NB4 (cell line): ENCODE measurements around the gene DLEC1.

Experiments
- MYC ChIP-seq: IDR thresholded peaks from 2 replicates; pipeline ENCODE4 v1.6.1; 2011; ENCODE audit warnings: low read depth, low read length
- POLR2A ChIP-seq: IDR thresholded peaks from 2 replicates; pipeline ENCODE4 v1.6.1; 2011; ENCODE audit warnings: mild to moderate bottlenecking; ENCODE audit not compliant: insufficient read length; ENCODE audit errors: extremely low read depth
- TF ChIP-seq, protein P1 (sequence below): IDR thresholded peaks from one replicate; pipeline ENCODE4 v1.5.1; 2012; ENCODE audit warnings: low read depth, low read length
- TF ChIP-seq, protein P2 (sequence below): IDR thresholded peaks from 2 replicates; pipeline ENCODE4 v1.6.1; 2011; ENCODE audit warnings: low read depth, low read length

DNA sequence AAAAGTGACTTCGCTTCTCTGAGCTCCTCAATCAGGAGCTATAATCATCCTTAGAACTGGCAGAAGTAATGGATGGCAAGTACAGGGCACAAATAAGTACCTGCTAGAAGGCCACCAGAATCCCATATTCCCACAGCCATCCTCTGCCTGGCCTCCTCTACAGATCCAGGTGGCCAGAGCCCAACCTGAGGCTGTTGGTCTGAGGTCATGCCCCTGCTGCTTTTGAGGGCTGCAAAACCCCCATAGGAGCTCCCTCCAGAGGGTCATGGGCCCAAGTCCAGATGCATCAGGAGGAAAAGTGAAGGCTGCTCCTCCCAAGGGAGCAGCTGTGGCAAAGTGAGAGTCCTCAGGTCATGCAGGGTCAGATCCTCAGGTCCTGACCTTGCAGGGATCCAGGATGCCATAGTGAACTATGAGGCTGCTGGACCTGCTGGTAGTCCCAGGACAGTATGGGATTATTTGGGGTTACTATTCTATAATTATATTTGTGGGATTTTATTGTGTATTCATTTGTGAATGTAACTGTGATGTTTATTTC is 6.6 kb upstream of the DLEC1 start:
- TF ChIP-seq, protein P1, sequence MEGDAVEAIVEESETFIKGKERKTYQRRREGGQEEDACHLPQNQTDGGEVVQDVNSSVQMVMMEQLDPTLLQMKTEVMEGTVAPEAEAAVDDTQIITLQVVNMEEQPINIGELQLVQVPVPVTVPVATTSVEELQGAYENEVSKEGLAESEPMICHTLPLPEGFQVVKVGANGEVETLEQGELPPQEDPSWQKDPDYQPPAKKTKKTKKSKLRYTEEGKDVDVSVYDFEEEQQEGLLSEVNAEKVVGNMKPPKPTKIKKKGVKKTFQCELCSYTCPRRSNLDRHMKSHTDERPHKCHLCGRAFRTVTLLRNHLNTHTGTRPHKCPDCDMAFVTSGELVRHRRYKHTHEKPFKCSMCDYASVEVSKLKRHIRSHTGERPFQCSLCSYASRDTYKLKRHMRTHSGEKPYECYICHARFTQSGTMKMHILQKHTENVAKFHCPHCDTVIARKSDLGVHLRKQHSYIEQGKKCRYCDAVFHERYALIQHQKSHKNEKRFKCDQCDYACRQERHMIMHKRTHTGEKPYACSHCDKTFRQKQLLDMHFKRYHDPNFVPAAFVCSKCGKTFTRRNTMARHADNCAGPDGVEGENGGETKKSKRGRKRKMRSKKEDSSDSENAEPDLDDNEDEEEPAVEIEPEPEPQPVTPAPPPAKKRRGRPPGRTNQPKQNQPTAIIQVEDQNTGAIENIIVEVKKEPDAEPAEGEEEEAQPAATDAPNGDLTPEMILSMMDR = no peak
- no peak for TF ChIP-seq MYC
- TF ChIP-seq POLR2A = no peak
- TF ChIP-seq, protein P2, sequence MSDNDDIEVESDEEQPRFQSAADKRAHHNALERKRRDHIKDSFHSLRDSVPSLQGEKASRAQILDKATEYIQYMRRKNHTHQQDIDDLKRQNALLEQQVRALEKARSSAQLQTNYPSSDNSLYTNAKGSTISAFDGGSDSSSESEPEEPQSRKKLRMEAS = no peak
